ENCODE data around the gene NCAM1.

- TF ChIP-seq CTCF (IDR thresholded peaks at IDR 0.05 in 2 of 3, conservative IDR thresholded peaks at IDR 0.05 in 1 of 3; ENCODE audit: borderline replicate concordance in 1 of 3, insufficient read depth in 1 of 3, low read depth in 2 of 3, low read length in 2 of 3) (no peak), SP1 (IDR thresholded peaks at IDR 0.05; ENCODE audit: low read depth) (no peak), POLR2A (IDR thresholded peaks at IDR 0.05; ENCODE audit: borderline replicate concordance, extremely low read depth, insufficient read depth, insufficient read length) (no peak), JUND (IDR thresholded peaks at IDR 0.05) (no peak), CEBPB (IDR thresholded peaks at IDR 0.05; ENCODE audit: low read depth) (no peak), EZH2phosphoT487 (IDR thresholded peaks at IDR 0.05; ENCODE audit: borderline replicate concordance) (no peak), EZH2 (IDR thresholded peaks at IDR 0.05) (no peak), YY1 (IDR thresholded peaks at IDR 0.05; ENCODE audit: extremely low read depth, insufficient replicate concordance, low read depth, low read length) (no peak)
Observed at GRCh38 chr11:113199866-113200265, 238.6 kb downstream of the NCAM1 start.
